Endothelial cell of umbilical vein (primary cell): ENCODE results near the gene PLA2G4C. TPM values are rescaled to one million over a fixed set of nuclear protein-coding genes. Genes with fewer than 3 reads are reported as not detected.

Experiments
- BruUV-seq: library from RNA; stranded (reverse); fragments of 400-500 nt; replicated peaks from 2 replicates; lab custom pipeline; 2021; lab: Mats Ljungman, UMichigan
- CTCF ChIA-PET: fragments of 300-600, 350-600 bp; sonication (Branson Sonifier 250); formaldehyde crosslinking; loops from one replicate; lab custom pipeline; 2021; ENCODE audit warnings: antibody characterized with exemption, inconsistent platforms; lab: Charles Lee
- POLR2A ChIA-PET: fragments of 300-600, 350-600 bp; sonication (Branson Sonifier 250); formaldehyde crosslinking; loops from one replicate; lab custom pipeline; 2021; ENCODE audit warnings: antibody characterized with exemption, inconsistent platforms; lab: Charles Lee
- DNase-seq: peaks from one replicate; pipeline ENCODE4 v3.0.0-alpha.2; 2011; ENCODE audit warnings: low read depth, low spot score
- FAIRE-seq: peaks from 2 replicates; lab custom pipeline; 2011; peaks lifted over from hg19 to GRCh38; lab: Jason Lieb, UNC
- H2AFZ ChIP-seq: 2 replicates; pipeline ENCODE4 v1.6.0; 2012; ENCODE audit warnings: low read depth, low read length, control low read depth, inconsistent platforms
- H3K27ac ChIP-seq: 2 replicates; pipeline ENCODE4 v1.5.1; 2011; ENCODE audit warnings: low read depth, mild to moderate bottlenecking, control low read depth, low read length, moderate library complexity; ENCODE audit not compliant: insufficient read depth
- H3K27me3 ChIP-seq, 2 experiments: 2 replicates each; pipeline versions ENCODE4 v1.6.0 to v1.6.1; 2011; ENCODE audit warnings: low read length in 2 of 2, mixed read lengths in 1 of 2; ENCODE audit not compliant: control insufficient read depth in 2 of 2, insufficient read depth in 2 of 2
- H3K36me3 ChIP-seq, 2 experiments: 2 replicates in 1 of 2; 3 replicates in 1 of 2; pipeline ENCODE4 v1.5.1; 2011; ENCODE audit warnings: low read length in 2 of 2, mild to moderate bottlenecking in 1 of 2, moderate library complexity in 1 of 2; ENCODE audit not compliant: control insufficient read depth in 2 of 2, insufficient read depth in 2 of 2; ENCODE audit errors: extremely low read depth in 1 of 2
- H3K4me1 ChIP-seq: 3 replicates; pipeline ENCODE4 v1.5.1; 2011; ENCODE audit warnings: mild to moderate bottlenecking, low read length; ENCODE audit not compliant: control insufficient read depth, insufficient read depth; ENCODE audit errors: extremely low read depth
- H3K4me2 ChIP-seq: 2 replicates; pipeline ENCODE4 v1.6.1; 2011; ENCODE audit warnings: low read length, control low read depth, mixed read lengths; ENCODE audit not compliant: insufficient read depth
- H3K4me3 ChIP-seq, 3 experiments: fragments of 200-600 bp in 1 of 3; sonication (generic), shearing (Covaris generic) in 1 of 3; replicated peaks in 1 of 3; 2 replicates each; pipeline ENCODE4 v1.5.1; 2011 to 2016; ENCODE audit warnings: control low read depth in 3 of 3, low read length in 3 of 3, mild to moderate bottlenecking in 2 of 3, inconsistent platforms in 1 of 3, low read depth in 1 of 3, moderate library complexity in 1 of 3; ENCODE audit not compliant: insufficient read depth in 1 of 3
- H3K79me2 ChIP-seq: 2 replicates; pipeline ENCODE4 v1.6.0; 2012; ENCODE audit warnings: low read length, inconsistent platforms; ENCODE audit not compliant: control insufficient read depth, insufficient read depth
- H3K9ac ChIP-seq: replicated peaks from 2 replicates; pipeline ENCODE3; 2011; ENCODE audit warnings: low read length, control low read depth; ENCODE audit not compliant: insufficient read depth; ENCODE audit errors: extremely low read depth
- H3K9me1 ChIP-seq: replicated peaks from 3 replicates; pipeline ENCODE4 v1.6.0; 2011; ENCODE audit warnings: mild to moderate bottlenecking, low read length; ENCODE audit not compliant: control insufficient read depth, insufficient read depth; ENCODE audit errors: extremely low read depth
- H3K9me3 ChIP-seq: replicated peaks from 2 replicates; pipeline ENCODE4 v1.5.1; 2012; ENCODE audit warnings: low read length, inconsistent platforms; ENCODE audit not compliant: control insufficient read depth, insufficient read depth
- H4K20me1 ChIP-seq: replicated peaks from 2 replicates; pipeline ENCODE3; 2011; ENCODE audit warnings: mild to moderate bottlenecking, low read length; ENCODE audit not compliant: control insufficient read depth, insufficient read depth; ENCODE audit errors: extremely low read depth
- CTCF ChIP-seq, 2 donors: IDR thresholded peaks; 1 replicate in 1 of 2; 2 replicates in 1 of 2; pipeline ENCODE4 v1.5.1; 2011; ENCODE audit warnings: low read length in 2 of 2, mild to moderate bottlenecking in 2 of 2, moderate library complexity in 2 of 2, control low read depth in 1 of 2, inconsistent platforms in 1 of 2, low read depth in 1 of 2; ENCODE audit not compliant: insufficient read depth in 1 of 2; ENCODE audit errors: extremely low read depth in 1 of 2
- EZH2 ChIP-seq: IDR thresholded peaks from 2 replicates; pipeline ENCODE4 v1.6.1; 2012; ENCODE audit warnings: borderline replicate concordance, low read depth, mild to moderate bottlenecking, moderate library complexity, low read length, inconsistent platforms; ENCODE audit not compliant: severe bottlenecking
- FOS ChIP-seq: IDR thresholded peaks from 2 replicates; pipeline ENCODE4 v1.6.1; 2011; ENCODE audit warnings: mild to moderate bottlenecking, low read length, moderate library complexity, borderline replicate concordance; ENCODE audit not compliant: insufficient read depth
- GATA2 ChIP-seq: IDR thresholded peaks from 2 replicates; pipeline ENCODE4 v1.7.0; 2011; ENCODE audit warnings: low read depth, mild to moderate bottlenecking, moderate library complexity, mixed read lengths, low read length; ENCODE audit not compliant: insufficient read length, insufficient read depth
- JUN ChIP-seq: IDR thresholded peaks from 2 replicates; pipeline ENCODE4 v1.6.1; 2011; ENCODE audit warnings: borderline replicate concordance, low read depth; ENCODE audit not compliant: insufficient read length, insufficient read depth
- MYC ChIP-seq: IDR thresholded peaks from one replicate; pipeline ENCODE4 v1.6.1; 2011; ENCODE audit warnings: mild to moderate bottlenecking, low read depth, low read length
- POLR2A ChIP-seq: IDR thresholded peaks from 2 replicates; pipeline ENCODE4 v1.6.1; 2012; ENCODE audit warnings: low read depth, mild to moderate bottlenecking, control low read depth, low read length
- POLR2AphosphoS5 ChIP-seq: IDR thresholded peaks from 2 replicates; pipeline ENCODE4 v1.6.1; 2012; ENCODE audit warnings: low read depth, mild to moderate bottlenecking, control low read depth, low read length, moderate library complexity; ENCODE audit not compliant: insufficient read depth
- dilution Hi-C: fragments of 300-500 bp; cut with MboI; formaldehyde crosslinking; loops from one replicate; pipeline ENCODE4 v1.15.0; 2019; ENCODE audit warnings: low sequenced_read_pairs; ENCODE audit not compliant: extremely low pct_ligation_motif_present
- intact Hi-C: fragments of 100-400 bp; cut with micrococcal nuclease; formaldehyde crosslinking; loops from one replicate; pipeline ENCODE4 v1.10.0; 2022
- polyA plus RNA-seq, 4 experiments: library from polyadenylated mRNA; depleted of rRNA in 3 of 4; stranded (reverse) in 3 of 4; unstranded in 1 of 4; fragments of >200 nt; gene quantifications; 2 replicates each; pipeline versions ENCODE4 v1.2.1 to v1.2.3, GENCODE V29; 2011 to 2012; ENCODE audit warnings: missing spikeins in 1 of 4
- total RNA-seq: library from RNA; stranded (reverse); gene quantifications from 2 replicates; pipeline ENCODE4 v1.2.3, GENCODE V29; 2021
- TF ChIP-seq, protein P1 (sequence below): IDR thresholded peaks from 2 replicates; pipeline ENCODE4 v1.6.1; 2011; ENCODE audit not compliant: insufficient read depth, insufficient read length

The PLA2G4C gene
- total and polyA plus RNA-seq, 2 donors (not counting 3 experiments of a cell fraction or from before 2014, with no cell fraction given) = 53.1 to 63.4 TPM

DNA sequence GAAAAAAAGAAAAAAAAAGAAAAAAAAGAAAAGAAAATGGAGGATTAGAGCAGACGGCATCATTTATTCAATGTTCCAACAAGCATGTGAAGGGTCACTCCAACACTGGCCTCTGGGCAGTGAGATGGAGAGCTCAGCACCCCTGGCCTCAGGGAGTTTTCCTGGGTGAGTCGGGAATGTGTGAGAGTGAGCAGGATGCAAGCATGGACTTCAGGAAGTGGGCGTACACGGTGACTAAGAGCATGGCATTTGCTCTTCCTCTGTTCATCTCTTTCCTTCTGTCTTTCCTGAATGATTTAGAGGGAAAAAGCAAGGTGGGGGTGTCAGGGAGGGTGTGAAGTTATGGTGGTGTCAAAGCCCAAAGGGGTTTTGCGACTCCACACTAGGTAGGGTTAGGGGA, 66.1 kb downstream of the PLA2G4C start:
- H4K20me1 ChIP-seq = no peaks in the 10 kb centered on the region
- H3K9ac ChIP-seq = no peak overlapping the region
- peaks cover 0 to 2% of the 10 kb centered on the region in 2 experiments for H3K27me3 ChIP-seq
- no peaks in the 10 kb centered on the region for H3K9me3 ChIP-seq
- H3K36me3 ChIP-seq = no peaks in the 10 kb centered on the region
- no peak for DNase-seq
- no TSS peak for BruUV-seq
- no peak overlapping the region for H2AFZ ChIP-seq
- no peaks in the 10 kb centered on the region for H3K9me1 ChIP-seq
- ChIA-PET CTCF (interaction anchor here (0.8 kb wide), 1 partner anchor 11 kb away, joined by 3 read pairs; no protein-coding TSS in a partner anchor), POLR2A (no interaction called here)
- H3K4me3 ChIP-seq = no peak overlapping the region
- no peaks in the 10 kb centered on the region for H3K79me2 ChIP-seq
- FAIRE-seq = no peak
- H3K27ac ChIP-seq = no peak overlapping the region
- no peak overlapping the region for H3K4me2 ChIP-seq
- no peaks in the 10 kb centered on the region for H3K4me1 ChIP-seq
- intact Hi-C loops (no loop called here), dilution Hi-C loops (no loop called here)
- TF ChIP-seq MYC (no peak), EZH2 (no peak), FOS (no peak), POLR2AphosphoS5 (no peak), POLR2A (no peak), JUN (no peak), GATA2 (no peak), CTCF (IDR thresholded peaks at IDR 0.05; ENCODE audit: extremely low read depth in 1 of 2, insufficient read depth in 1 of 2, low read depth in 1 of 2, low read length in 2 of 2) (no peak)
- TF ChIP-seq, protein P1, sequence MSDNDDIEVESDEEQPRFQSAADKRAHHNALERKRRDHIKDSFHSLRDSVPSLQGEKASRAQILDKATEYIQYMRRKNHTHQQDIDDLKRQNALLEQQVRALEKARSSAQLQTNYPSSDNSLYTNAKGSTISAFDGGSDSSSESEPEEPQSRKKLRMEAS = no peak
